Mucosa of stomach (tissue), 1 donor: ENCODE results near the gene ASTN2.
"Not testable (repeated sequence)": the region's sequence is repeated elsewhere in the genome, so short reads cannot be mapped to it uniquely, and the experiment has no call there.

Experiments
- H3K27me3 ChIP-seq: one replicate; pipeline ENCODE4 v1.7.0; 2013; ENCODE audit warnings: mild to moderate bottlenecking, low read length; ENCODE audit not compliant: control insufficient read depth, insufficient read depth
- H3K36me3 ChIP-seq: one replicate; pipeline ENCODE4 v1.7.0; 2013; ENCODE audit warnings: low read length; ENCODE audit not compliant: control insufficient read depth, insufficient read depth
- H3K4me1 ChIP-seq: one replicate; pipeline ENCODE4 v1.7.0; 2013; ENCODE audit warnings: mild to moderate bottlenecking, low read length; ENCODE audit not compliant: control insufficient read depth, insufficient read depth
- H3K4me3 ChIP-seq: one replicate; pipeline ENCODE4 v1.7.0; 2013; ENCODE audit warnings: low read length
- H3K9ac ChIP-seq: one replicate; pipeline ENCODE4 v1.7.0; 2013; ENCODE audit warnings: mild to moderate bottlenecking, low read length, moderate library complexity
- H3K9me3 ChIP-seq: one replicate; pipeline ENCODE4 v1.7.0; 2013; ENCODE audit warnings: mild to moderate bottlenecking, low read length, moderate library complexity; ENCODE audit not compliant: control insufficient read depth
- donor health status: Pancreatic carcinoma.

Gene ASTN2

GRCh38 chr9:116454539-116454938 lies 960.3 kb downstream of the ASTN2 start:
- not testable (repeated sequence) for H3K9me3 ChIP-seq, H3K4me3 ChIP-seq, H3K27me3 ChIP-seq, H3K36me3 ChIP-seq, H3K9ac ChIP-seq, H3K4me1 ChIP-seq

- Histone ChIP-seq H3K9me3 (no peaks in the 10 kb centered on the region), H3K4me3 (no peak overlapping the region), H3K27me3 (no peaks in the 10 kb centered on the region), H3K4me1 (no peaks in the 10 kb centered on the region), H3K9ac (no peak overlapping the region), H3K36me3 (no peaks in the 10 kb centered on the region)
Observed at GRCh38 chr9:116453785-116454184, 961.1 kb downstream of the ASTN2 start.

- Histone ChIP-seq H3K27me3 (no peaks in the 10 kb centered on the region), H3K4me1 (no peaks in the 10 kb centered on the region), H3K36me3 (no peaks in the 10 kb centered on the region), H3K4me3 (no peak overlapping the region), H3K9me3 (no peaks in the 10 kb centered on the region), H3K9ac (no peak overlapping the region)
Observed at GRCh38 chr9:116452634-116453033, 962.2 kb downstream of the ASTN2 start.

- H3K4me1 ChIP-seq, result no peaks in the 10 kb centered on the region
- no peak overlapping the region for H3K9ac ChIP-seq
- no peaks in the 10 kb centered on the region for H3K27me3 ChIP-seq
- no peaks in the 10 kb centered on the region for H3K36me3 ChIP-seq
- H3K4me3 ChIP-seq, result no peak overlapping the region
- no peaks in the 10 kb centered on the region for H3K9me3 ChIP-seq
Observed at GRCh38 chr9:116452227-116452626, 962.6 kb downstream of the ASTN2 start.

GRCh38 chr9:116451500-116452115 lies 963.2 kb downstream of the ASTN2 start:
- Histone ChIP-seq H3K9ac (no peak overlapping the region), H3K27me3 (no peaks in the 10 kb centered on the region), H3K4me3 (no peak overlapping the region), H3K36me3 (no peaks in the 10 kb centered on the region), H3K4me1 (no peaks in the 10 kb centered on the region), H3K9me3 (no peaks in the 10 kb centered on the region)

GRCh38 chr9:116450378-116451139 lies 964.3 kb downstream of the ASTN2 start:
- Histone ChIP-seq H3K36me3 (no peaks in the 10 kb centered on the region), H3K9ac (no peak overlapping the region), H3K9me3 (no peaks in the 10 kb centered on the region), H3K4me1 (no peaks in the 10 kb centered on the region), H3K4me3 (no peak overlapping the region), H3K27me3 (no peaks in the 10 kb centered on the region)

GRCh38 chr9:116449949-116450348 lies 964.9 kb downstream of the ASTN2 start:
- no peak overlapping the region for H3K9ac ChIP-seq
- no peaks in the 10 kb centered on the region for H3K27me3 ChIP-seq
- H3K36me3 ChIP-seq, result no peaks in the 10 kb centered on the region
- no peaks in the 10 kb centered on the region for H3K9me3 ChIP-seq
- no peaks in the 10 kb centered on the region for H3K4me1 ChIP-seq
- no peak overlapping the region for H3K4me3 ChIP-seq

GRCh38 chr9:116448431-116448830 lies 966.4 kb downstream of the ASTN2 start:
- Histone ChIP-seq H3K9me3 (no peaks in the 10 kb centered on the region), H3K4me1 (no peaks in the 10 kb centered on the region), H3K27me3 (no peaks in the 10 kb centered on the region), H3K36me3 (no peaks in the 10 kb centered on the region), H3K9ac (no peak overlapping the region), H3K4me3 (no peak overlapping the region)

- Histone ChIP-seq H3K36me3 (no peaks in the 10 kb centered on the region), H3K9me3 (no peaks in the 10 kb centered on the region), H3K4me1 (no peaks in the 10 kb centered on the region), H3K4me3 (no peak overlapping the region), H3K9ac (no peak overlapping the region), H3K27me3 (no peaks in the 10 kb centered on the region)
Observed at GRCh38 chr9:116447934-116448333, 966.9 kb downstream of the ASTN2 start.

GRCh38 chr9:116442528-116442927 lies 972.3 kb downstream of the ASTN2 start:
- no peaks in the 10 kb centered on the region for H3K9me3 ChIP-seq
- no peak overlapping the region for H3K9ac ChIP-seq
- H3K27me3 ChIP-seq, result no peaks in the 10 kb centered on the region
- no peak overlapping the region for H3K4me3 ChIP-seq
- no peaks in the 10 kb centered on the region for H3K36me3 ChIP-seq
- H3K4me1 ChIP-seq, result no peaks in the 10 kb centered on the region

- Histone ChIP-seq H3K27me3 (no peaks in the 10 kb centered on the region), H3K9ac (no peak overlapping the region), H3K4me1 (no peaks in the 10 kb centered on the region), H3K4me3 (no peak overlapping the region), H3K36me3 (no peaks in the 10 kb centered on the region), H3K9me3 (no peaks in the 10 kb centered on the region)
Observed at GRCh38 chr9:116437411-116438370, 977.2 kb downstream of the ASTN2 start.

- no peaks in the 10 kb centered on the region for H3K27me3 ChIP-seq
- no peaks in the 10 kb centered on the region for H3K36me3 ChIP-seq
- no peaks in the 10 kb centered on the region for H3K4me1 ChIP-seq
- no peaks in the 10 kb centered on the region for H3K9me3 ChIP-seq
- H3K4me3 ChIP-seq, result no peak overlapping the region
- no peak overlapping the region for H3K9ac ChIP-seq
Observed at GRCh38 chr9:116436121-116436520, 978.7 kb downstream of the ASTN2 start.
